ENCODE results near the gene SEPTIN5.
"Not testable (repeated sequence)": the region's sequence is repeated elsewhere in the genome, so short reads cannot be mapped to it uniquely, and the experiment has no call there.

SEPTIN5 gene

DNA sequence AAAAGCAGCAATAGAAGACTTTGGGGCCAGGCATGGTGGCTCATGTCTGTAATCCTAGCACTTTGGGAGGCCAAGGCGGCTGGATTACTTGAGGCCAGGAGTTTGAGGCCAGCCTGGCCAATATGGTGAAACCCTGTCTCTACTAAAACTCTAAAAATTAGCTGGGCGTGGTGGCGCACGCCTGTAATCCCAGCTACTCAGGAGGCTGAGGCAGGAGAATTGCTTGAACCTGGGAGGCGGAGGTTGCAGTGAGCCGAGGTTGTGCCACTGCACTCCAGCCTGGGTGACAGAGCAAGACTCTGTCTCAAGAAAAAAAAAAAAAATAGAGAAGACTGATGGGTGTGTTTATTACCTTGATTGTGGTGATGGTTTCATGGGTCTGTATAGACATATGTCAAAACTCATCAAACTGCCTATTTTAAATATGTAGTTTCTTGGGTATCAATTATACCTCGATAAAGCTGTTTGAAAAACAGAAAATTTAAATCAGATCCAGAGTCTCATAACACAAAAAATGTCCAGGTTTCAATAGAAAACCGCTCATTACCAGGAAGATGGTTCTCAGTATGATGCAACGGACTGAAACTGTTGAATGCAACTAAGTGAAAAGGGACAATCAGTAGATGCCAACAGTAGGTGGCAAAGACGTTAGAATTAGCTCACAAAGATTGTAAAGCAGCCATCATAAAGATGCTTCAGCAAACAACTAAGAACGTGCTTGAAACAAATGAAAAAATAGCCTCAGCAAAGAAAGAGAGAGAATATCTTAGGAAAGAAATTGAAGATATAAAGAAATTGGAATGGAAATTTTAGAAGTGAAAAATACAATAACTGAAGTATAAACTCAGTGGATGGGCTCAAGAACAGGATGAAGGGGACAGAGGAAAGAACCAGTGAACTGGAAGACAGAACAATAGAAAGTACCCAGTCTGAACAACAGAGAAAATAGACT is 33.1 kb upstream of the SEPTIN5 start:
- DNase-seq (ENCODE audit: low spot score), result no peak

DNA sequence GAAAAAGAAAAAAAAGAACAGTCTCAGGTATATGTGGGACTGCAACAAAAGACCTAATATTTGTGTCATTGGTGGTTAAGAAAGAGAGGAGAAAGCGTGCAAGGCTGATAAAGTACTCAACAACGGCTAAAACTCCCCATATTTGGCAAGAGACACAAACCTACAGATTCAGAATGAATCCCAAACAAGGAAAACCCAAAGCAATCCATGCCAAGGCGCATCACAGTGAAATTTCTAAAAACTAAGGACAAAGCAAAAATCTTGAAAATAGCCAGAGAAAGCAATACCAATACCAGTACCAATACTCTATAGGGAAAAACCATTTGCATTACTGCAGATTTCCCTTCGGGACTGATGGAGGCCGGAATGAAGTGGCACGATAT is 32.4 kb upstream of the SEPTIN5 start:
- DNase-seq (ENCODE audit: low spot score), result no peak

DNA sequence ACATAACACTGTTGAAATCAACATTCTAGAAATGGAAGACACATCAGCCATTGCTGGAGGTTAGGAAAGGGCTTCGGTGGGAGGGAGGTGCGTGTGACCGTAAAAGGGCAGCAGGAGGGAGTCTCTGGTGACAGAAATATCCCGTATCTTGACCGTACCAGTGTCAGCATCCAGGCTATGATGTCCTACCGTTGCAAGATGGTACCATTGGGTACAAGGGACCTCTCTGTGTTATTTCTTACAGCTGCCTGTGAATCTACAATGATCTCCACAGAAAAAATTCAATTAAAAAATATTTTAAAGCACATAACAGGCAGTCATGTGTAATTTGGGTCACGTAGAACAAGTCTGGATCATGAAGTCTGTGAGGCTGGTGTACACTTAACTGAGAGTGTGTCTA is 27.4 kb upstream of the SEPTIN5 start:
- DNase-seq (ENCODE audit: low spot score), result no peak

DNA sequence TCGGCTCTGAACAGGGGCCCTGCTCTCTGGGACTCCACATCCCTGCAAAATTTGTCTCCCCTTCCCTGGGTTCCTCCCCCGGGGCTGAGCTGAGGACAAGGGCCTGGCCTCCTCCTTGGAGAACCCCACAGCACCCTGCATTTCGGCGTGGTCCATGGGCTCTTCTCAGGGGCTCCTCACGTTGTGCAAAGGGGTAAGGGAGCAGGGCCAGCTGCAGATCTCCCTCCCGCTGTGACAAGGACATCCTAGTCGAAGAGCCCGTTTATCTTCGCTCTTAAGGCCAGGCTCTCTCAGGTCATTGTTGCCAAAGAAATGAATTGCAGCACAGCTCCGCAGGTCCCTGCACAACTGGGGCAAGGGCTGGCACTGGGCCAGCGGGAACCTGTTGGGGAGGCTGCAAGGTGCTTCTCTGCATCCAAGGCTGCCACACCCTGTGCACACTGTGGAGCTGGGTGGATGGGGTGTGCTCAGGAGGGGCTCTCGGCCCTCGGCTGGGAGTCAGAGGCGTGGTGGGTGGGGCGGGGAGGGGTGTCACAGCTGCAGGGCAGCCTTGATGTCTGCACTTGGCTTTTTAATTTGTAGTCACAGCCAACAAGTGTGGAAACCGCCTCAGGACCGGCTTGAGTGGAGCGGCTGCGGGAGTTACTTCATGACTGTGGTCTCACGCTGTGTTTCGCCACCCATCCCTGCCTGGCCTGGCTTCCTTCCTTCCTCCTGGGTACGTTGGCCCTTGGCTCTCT is 26.6 kb upstream of the SEPTIN5 start:
- DNase-seq (ENCODE audit: low spot score), result no peak

DNA sequence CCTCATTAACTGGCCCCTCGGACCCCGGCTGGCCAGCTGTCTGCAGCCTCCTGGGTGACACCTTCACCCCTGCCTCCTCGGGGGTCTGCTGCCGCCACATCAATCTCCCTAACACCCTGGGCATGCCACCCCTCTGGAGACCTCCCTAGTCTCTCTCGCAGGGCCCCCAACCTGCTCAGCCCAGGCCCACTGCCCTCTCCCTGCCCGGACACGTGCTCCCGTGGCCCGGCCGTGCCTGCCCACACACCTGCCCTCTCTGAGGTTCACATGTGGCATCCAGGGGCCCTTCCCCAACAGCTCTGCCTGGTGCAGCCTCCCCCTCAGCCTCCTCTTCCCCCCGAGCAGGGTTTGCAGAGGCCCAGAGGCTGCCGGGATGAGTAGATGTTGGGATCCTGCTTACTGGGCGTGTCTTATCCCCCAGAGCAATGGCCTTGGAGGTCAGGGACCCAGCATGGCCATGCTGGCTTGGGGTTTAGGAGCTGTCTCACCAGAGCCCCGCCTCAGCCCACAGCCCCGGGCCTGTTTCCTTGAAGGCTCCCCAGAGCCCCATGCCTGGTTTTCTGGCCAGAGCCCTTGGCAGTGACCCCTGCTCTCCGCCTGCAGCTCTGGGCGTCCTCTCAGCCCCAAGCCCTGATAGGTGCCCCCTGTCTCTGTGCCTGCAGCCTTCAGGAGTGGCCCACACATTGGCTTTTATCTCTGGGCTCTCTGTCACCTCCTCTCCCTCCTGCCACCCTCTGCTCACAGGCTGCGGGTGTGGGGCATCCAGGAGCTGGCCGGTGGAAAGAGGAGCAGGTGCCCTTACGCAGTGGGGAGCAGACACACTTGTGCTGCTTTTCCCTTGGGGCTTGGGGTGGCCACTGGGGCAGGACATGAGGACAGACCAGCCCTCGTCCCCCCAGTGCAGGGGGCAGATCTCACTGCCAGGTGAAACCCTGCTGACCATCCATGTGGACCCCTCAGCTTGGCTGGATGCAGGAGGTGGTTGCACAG is 25.7 kb upstream of the SEPTIN5 start:
- DNase-seq (ENCODE audit: low spot score), result no peak

DNA sequence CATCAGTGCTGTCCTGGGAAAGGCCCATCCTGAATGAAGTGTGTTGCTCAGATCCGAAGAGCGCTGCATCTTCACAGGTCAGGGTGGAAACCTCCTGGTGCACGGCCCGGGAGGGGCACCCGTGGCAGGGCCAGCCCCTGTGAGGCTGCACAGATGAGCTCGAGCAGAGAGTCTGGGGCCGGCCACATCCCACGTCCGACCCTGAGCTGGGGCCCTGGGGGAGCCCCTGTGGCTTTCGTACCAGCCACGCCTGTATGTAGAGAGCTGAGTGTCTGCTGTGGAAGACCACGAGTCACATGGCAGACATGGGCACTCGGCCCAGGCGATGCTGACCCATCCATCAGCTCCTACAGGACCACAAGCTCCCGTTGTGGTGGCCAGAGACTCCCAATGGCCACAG is 24.9 kb upstream of the SEPTIN5 start:
- DNase-seq (ENCODE audit: low spot score), result no peak

DNA sequence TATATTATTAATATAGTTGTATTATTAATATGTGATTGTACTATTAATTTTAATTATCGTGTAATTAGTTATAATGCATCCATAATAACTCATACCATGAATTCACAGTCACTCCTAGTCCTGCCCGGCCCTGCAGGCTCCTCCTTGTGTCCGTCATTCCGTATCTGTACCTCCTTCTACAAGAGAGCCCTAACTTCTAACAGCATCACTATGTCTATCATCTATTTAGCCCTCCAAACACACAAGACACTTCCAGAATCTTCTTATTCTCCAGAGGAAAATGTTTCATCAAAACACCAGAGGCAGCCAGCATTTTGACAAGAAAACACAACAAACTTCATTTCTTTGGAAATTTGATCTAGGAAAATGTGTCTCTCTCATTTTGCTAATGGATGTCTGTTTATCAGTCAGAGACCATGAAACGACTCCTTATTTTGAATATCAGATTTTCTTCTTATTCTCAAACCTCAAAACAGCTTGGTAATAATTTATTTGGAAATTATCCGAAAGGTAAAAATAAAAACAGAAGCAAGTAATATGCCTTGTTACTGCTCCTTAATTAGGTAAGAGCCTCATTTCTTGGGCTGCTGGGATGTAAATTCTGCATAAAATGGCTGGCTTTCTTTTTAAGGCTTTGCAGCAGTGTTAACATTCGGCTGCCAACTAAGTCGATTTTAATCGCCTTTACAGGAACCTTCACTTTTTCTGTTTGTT is 23.1 kb upstream of the SEPTIN5 start:
- no peak for DNase-seq (ENCODE audit: low spot score)

DNA sequence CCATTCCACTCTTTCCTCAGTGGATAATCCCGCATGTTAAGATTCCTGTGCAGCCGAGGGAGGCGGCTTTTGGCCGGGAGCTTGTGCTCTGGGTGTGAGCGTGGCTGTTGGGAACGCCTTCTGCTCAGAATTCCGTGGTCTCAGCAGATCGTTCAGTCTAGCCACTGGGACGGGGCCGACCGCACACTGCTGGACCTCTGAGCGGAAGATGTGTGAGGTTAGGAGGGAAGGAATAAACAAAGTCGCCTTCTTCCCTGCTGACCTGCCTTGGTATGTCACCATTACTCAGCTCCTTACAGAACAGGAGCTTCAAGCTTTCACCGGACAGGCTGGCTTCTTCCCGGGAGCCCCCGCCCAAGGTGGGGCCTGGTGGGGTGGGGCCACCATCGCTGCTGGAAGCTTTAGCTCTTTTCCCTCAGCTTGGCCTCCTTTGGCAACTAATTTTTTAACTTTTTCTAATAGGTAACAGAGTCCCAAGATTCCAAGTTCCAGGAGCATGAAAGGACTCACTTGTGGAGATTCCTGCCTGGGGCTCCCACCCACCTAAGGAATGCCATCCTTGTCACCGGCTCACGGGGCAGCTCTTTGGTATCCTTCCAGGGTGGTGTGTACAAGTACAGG is 22.5 kb upstream of the SEPTIN5 start:
- DNase-seq (ENCODE audit: low spot score), result no peak

DNA sequence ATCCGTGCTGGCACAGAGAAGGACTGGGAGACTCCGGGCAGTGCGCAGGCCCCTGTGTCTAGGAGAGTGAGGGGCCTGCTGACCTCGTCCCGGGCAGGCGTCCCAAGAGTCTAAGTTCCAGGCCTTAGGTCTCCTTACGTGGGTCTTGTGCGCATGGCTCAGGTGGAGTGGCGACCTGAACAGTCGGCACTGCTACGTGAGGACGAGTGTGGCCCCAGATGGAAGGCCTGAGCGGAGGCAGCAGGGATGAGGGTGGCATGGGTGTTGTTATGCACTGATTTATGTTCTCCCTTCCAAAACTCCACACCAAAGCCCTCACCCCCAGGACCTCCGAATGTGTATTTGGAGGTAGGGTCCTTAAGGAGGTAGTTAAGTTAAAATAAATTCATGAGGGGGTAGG is 20.7 kb upstream of the SEPTIN5 start:
- DNase-seq (ENCODE audit: low spot score), result no peak

DNA sequence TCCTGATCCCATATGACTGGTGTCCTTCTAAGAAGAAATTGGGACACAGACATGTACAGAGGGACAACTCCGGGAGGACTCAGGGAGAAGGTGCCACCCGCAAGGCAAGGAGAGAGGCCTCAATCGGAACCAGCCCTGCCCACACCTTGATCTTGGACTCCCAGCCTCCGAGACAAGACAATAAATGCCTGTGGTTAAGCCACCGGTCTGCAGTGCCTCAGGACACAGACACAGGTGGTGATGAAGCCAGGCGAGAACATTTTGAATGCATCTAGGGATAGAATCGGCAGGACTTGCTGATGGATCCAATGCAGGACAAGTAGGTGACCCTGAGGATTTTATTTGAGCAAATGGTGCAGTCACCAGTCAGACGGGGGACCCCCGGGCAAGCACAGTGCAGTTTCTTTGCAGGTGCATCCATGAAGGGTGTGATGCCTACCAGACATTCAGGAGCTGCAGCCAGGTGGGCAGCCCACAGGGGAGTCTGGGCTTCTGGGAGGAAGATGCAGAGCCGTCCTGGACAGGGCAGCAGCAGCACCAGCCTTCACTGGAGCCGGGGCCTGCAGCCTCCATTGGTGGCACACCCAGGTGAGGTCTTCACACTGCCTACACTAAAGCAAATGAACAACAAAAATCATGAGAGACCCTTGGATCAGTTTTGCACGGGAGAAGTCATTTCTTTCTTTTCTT is 20.2 kb upstream of the SEPTIN5 start:
- no peak for DNase-seq (ENCODE audit: low spot score)

DNA sequence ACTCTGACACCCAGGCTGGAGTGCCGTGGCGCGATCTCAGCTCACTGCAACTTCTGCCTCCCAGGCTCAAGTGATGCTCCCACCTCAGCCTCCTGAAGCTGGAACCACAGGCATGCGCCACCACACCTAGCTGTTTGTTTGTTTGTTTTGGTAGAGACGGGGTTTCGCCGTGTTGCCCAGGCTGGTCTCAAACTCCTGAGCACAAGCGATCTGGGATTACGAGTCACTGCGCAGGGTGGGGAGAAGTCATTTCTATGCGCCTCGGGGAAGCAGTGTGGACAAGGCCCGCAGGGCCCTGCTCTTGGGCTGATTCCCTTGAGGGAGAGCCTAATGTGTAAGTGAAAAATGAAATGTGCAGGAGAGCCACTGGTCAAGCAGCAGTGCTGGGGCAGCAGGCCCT is 19.6 kb upstream of the SEPTIN5 start:
- no peak for DNase-seq (ENCODE audit: low spot score)

DNA sequence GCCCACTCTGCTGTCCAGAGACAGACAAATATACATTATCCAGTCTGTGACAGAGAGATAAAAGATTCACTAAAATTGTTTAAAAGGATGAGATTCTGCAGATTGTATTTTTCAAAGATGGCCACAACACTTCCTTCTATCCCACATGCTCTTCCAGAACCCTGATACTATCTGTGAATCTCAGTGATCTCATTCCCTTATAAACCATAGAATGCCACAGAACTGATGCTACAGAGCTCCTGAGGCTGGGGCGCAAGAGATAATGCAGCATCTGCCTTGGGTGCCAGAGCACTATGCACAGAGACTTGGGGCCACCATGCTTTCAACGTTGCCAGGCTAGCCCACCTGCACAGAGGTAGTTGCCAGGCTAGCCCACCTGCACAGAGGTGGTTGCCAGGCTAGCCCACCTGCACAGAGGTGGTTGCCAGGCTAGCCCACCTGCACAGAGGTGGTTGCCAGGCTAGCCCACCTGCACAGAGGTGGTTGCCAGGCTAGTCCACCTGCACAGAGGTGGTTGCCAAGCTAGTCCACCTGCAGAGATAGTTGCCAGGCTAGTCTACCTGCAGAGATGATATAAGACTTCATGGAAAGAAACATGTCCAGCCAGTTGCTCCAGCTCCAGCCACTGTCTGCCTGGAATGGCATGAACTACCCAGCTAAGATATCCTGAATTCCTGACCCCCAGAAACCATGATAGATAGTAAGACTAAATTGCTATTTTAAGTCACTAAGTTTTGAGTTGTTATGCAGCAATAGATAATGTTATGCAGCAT is 17.6 kb upstream of the SEPTIN5 start:
- DNase-seq (ENCODE audit: low spot score), result no peak

DNA sequence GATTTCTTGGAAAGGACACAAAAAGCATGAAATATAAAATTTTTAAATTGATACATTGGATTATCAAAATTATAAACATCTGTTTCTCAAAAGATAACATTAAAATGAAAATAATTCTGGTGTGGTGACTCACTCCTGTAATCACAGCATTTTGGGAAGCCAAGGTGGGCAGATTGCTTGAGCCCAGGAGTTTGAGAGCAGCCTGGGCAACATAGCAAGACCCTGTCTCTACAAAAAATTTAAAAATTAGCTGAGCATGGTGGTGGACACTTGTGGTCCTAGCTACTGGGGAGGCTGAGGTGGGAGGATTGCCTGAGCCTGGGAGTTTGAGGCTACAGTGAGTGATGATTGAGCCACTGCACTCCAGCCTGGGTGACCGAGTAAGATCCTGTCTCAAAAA is 16.4 kb upstream of the SEPTIN5 start:
- not testable (repeated sequence) for DNase-seq (ENCODE audit: low spot score)

DNA sequence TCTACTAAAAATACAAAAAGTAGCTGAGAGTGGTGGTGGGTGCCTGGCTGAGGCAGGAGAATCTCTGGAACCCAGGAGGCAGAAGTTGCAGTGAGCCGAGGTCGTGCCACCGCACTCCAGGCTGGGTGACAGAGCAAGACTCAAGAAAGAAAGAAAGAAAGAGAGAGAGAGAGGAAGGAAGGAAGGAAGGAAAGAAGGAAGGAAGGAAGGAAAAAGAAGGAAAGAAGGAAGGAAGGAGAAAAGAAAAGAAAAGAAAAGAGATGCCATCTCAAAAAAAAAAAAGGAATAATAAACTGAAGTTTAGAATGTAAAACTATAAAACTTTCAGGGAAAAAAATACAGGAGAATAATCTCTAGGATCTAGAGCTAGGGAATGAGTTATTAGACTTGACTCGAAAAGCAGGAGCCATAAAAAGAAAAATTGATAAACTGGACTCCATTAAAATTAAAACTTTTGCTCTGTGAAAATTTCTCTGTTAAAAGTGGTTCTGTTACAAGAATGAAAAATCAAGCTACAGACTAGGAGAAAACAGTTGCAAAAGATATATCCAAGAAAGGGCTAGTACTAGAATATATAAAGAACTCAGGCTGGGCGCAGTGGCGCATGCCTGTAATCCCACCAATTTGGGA is 13.4 kb upstream of the SEPTIN5 start:
- DNase-seq (ENCODE audit: low spot score), result no peak

DNA sequence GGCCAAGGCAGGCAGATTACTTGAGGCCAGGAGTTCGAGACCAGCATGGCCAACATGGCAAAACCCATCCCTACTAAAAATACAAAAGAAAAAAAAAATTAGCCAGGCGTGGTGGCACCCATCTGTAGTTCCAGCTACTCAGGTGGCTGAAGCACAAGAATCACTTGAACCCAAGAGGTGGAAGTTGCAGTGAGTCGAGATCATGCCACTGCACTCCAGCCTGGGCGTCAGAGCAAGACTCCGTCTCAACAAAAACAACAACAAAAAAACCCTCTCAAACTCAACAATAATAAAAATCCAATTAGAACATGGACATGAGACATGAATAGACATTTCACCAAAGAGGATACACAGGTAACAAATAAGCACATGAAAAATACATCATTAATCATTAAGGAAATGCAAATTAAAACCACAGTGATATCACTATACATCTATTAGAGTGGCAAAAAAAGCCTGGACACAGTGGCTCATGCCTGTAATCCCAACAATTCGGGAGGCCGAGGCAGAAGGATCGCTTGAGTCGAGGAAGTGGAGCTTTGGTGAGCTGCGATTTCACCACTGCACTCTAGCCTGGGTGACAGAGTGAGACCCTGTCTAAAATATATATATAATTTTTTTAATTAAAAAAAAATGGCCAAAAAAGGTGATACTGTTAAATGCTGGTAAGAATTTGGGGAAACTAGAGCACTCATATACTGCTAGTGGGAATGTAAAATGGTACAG is 12.7 kb upstream of the SEPTIN5 start:
- no peak for DNase-seq (ENCODE audit: low spot score)

DNA sequence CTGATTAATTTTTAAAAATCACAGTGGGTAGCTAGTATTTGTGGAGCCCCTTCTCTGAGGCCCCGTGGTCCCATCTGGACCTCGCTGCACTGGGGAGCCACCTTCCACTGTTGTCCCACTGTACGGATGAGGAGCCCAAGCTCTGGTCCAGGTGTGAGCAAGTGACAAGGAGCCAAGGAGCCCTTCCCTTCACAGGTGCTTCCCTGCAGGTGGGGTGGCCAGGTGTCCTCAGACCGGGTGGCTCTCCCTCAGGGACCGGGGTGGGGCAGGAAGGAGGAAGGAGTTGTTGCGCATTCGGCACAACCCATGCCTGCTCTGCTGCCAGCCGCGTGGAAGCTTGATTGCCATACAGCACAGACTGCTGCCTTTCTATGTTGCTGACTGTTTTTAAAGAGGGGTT is 10.4 kb upstream of the SEPTIN5 start:
- no peak for DNase-seq (ENCODE audit: low spot score)

DNA sequence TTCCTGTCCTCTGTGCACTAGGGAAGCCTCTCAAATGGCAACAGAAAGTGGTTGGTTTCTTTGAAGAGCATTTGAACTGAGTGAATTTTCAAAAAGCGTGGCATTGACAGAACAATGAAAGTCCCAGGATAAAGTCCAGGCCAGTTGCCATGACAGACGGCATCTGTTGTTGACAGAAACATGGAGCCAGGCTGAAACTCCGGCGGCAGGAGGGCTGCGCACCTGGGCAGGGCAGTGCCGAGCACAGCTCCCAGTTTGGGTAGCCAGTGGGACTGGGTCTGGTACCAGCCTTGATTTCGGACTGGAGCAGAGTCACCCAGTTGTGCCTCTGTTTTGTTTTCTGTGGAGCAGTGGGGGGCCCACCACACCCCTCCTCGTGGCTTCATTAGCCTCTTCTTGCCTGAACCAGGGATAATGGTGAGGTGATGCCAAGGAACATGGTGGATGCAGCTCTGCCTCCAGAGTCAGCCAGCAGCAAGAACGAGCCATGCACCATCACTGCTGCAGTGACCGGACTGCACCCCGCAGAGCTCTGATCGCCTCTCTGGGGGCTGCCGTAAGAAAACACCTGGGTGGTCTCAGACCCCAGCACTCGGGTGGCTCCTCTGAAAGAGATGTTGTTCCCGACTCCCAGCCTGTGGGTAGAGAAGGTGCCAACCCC is 9.8 kb upstream of the SEPTIN5 start:
- no peak for DNase-seq (ENCODE audit: low spot score)

Measured in HuH-7.5 (cell line).